Activated naive CD4-positive, alpha-beta T cell (primary cell): ENCODE data around the gene URB2.
"Not testable (repeated sequence)": the region's sequence is repeated elsewhere in the genome, so short reads cannot be mapped to it uniquely, and the experiment has no call there.

Experiments
- DNase-seq, 4 experiments: peaks; one replicate each; lab custom pipeline; 2025; lab: John Stamatoyannopoulos, UW

The URB2 gene

DNA sequence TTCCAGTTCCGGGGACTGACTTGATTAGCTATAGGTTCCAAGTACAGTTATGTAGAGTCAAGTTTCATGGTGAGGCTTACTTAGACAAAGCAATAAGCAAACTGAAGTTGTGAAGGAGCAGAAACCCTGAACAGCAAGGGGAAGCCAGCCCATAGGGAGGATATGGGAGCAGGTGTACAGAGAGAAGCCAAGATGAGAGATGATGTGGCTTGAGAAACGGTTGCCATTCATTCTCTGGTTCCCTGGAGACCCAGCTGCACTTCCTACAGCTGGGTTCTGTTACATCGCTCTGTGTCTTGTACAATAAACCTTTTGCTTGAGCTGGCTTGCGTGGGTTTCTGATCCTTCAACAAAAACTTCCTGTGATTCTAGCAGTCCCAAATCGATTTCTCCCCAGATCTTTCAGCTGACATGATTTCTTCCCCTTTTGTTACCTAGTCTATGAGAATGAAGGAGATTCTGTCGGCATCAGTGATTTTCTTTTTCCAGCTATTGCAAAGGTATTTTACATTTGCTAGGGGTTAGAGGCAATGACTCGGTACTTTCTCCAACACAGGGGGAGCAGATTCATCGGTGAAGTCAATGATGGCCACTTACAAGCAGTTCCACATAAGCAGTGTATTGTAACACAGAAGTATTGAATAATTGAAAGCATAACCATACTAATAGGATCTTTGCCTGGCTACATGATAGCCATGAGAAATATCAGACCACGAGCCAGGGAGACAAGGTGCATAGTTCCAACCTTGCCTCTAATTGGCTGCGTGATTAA, 67.3 kb downstream of the URB2 start:
- DNase-seq: no peak

DNA sequence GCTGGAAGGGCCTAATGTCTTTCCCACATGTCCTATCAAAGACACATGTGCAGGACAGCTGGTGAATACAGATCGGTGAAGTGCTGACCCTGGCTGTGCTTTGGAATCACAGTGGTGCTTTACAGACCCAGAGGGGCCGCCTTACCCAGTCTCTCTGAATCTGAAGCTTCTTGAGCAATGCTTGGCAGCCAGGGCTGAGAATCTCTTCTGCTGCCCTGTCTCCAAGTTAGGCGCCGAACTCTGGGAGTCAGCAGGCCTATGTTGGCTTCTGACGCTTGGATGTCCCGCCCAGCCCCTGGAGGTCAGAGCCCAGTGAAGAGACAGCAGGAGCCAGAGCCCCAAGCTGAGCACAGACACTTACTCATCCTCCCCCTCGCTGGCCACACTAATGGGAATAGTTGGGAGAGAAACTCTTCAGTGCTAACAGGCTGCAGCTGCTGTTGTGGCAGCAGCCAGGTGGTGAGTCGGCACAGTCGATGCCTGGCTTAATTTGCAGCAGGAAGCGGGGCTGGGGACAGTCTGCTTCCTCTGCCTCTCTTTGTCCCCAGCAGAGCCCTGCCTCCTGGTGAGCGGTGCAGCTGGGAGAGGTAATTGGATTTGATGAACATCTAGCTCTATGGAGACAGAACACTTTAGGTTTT, 68.1 kb downstream of the URB2 start:
- DNase-seq: no peak

DNA sequence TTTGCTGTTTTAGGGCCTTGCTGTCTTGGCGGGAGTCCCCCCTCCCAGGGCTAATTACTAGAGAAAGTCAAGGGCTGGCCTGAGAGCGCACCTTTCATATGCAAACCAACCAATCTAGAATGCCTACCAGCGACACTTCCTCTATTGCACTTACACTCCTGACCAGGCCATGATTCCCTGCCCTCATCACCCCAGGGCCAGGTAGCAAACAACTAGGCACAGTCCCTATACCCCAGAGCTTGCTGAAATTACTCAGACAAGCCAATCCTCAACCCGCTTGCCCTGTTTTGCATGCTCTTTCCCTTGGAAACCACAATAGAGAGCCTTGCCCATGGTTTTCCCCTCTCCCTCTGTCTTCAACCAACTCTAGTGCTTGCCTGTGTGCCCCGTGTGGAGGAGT, 70.3 kb downstream of the URB2 start:
- no peak for DNase-seq

DNA sequence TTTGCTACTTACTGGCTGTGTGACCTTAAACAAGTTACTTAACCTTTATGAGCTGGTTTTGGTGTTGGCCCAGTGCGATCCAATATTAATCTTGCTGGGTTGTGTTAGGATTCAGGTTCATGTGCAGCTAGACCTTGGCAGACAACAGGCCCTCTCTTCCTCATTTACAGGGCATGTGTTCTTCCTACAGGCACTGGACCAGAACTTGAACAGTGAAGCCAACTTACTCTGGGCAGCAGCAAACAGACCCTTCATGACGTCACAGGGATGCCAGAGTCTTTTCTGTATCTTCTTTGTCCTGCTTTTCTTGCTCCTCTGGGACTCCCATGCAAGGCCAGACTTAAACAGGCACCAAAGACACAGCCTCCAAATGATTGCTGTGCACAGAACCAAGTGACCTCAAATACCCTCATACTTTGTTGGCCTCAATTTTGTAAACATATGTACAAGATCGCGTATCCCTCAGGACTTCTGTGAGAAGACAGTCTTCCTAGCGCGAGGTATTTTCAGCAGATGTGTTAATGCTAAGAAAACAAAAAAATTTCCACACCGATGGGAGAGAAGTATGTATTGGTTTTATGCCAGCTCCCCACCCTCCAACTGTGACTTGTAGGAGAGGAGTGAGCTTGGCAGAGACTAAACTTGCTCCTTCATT, 73.7 kb downstream of the URB2 start:
- no peak for DNase-seq

DNA sequence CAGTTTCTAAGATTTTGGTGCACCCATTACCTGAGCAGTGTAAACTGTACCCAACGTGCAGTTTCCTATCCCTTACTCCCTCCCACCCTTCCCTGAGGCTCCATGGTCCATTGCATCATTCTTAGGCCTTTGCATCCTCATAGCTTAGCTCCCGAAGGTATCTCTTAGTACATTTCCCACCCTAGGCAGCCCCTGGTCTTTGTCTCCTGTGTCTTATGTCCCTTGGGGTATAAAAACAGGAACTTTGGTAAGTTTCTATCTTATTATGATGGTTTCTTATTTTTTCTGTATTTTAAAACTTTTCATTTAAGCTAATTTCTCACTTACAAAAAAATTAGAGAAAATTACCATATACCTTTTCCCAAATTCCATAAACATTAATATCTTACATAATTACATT, 78.1 kb downstream of the URB2 start:
- DNase-seq: no peak

DNA sequence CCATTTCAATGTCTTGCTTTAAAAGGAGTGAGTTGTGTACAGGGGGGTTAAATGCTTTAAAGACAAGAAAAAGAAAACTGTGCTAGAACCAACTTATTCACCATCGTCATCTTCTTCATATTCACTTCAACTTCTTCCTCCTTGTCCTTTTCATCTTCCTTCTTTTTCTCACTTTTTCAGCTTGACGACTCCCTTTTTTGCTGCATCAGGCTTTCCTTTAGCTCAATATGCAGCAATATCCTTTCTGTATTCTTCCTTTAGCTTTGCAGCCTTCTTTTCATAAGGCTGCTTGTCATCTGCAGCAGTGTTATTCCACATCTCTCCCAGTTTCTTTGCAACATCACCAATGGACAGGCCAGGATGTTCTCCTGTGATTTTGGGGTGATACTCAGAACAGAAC, 79.1 kb downstream of the URB2 start:
- not testable (repeated sequence) for DNase-seq

DNA sequence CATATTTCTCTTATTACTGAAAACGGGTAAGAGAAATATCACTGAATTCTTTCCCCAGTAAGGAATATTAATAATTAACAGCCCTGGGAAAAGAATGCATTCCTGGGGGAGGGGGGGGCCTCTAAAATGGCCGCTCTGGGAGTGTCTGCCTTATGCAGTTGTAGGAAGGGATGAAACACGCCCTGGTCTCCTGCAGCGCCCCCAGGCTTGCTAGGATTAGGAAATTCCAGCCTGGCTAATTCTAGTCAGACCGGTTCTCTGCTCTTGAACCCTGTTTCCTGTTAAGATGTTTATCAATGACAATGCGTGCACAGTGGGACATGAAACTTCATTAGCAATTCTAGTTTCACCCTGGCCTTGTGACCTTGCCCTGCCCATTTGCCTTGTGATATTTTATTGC, 81.1 kb downstream of the URB2 start:
- not testable (repeated sequence) for DNase-seq

DNA sequence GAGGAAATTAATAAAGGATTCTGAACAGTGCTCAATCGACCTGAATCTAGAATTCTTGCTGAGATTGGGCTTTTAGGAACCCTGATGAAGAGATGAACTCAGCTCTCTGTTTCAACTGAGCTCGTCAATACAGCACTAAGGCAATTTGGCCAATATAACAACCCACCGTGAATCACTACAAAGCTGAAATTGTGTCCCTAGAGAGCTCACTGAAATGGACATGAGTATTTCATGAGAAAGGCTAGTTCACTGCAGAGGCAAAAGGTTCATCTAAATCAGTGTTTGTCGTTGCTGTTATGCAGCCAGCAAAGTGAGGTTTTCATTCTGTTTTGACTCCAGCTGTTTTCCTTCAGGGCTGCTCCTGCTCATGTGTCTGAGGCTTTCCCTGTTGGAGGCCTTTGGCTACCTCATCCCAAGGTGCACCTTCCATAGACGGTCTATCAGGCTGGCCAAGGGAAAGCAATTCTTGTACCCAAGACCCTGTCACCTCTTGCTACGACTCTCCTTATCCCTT, 83.5 kb downstream of the URB2 start:
- no peak for DNase-seq
